HUES48 (cell line): ENCODE measurements around the gene ST8SIA2.
"Not testable (repeated sequence)": the region's sequence is repeated elsewhere in the genome, so short reads cannot be mapped to it uniquely, and the experiment has no call there.

Source experiments
- H3K27ac ChIP-seq: one replicate; pipeline ENCODE4 v1.7.0; 2013; ENCODE audit warnings: low read depth, low read length, inconsistent platforms
- H3K27me3 ChIP-seq: 2 replicates; pipeline ENCODE4 v1.6.1; 2013; ENCODE audit warnings: mild to moderate bottlenecking, low read length; ENCODE audit not compliant: control insufficient read depth, insufficient read depth
- H3K36me3 ChIP-seq: 2 replicates; pipeline ENCODE4 v1.6.1; 2013; ENCODE audit warnings: low read length; ENCODE audit not compliant: control insufficient read depth, insufficient read depth
- H3K4me1 ChIP-seq: 2 replicates; pipeline ENCODE4 v1.6.1; 2013; ENCODE audit warnings: mild to moderate bottlenecking, low read length; ENCODE audit not compliant: control insufficient read depth, insufficient read depth
- H3K4me3 ChIP-seq: 2 replicates; pipeline ENCODE4 v1.5.1; 2013; ENCODE audit warnings: mild to moderate bottlenecking, low read depth, low read length
- H3K9ac ChIP-seq: 2 replicates; pipeline ENCODE4 v1.6.1; 2013; ENCODE audit warnings: mild to moderate bottlenecking, low read depth, low read length, moderate library complexity
- H3K9me3 ChIP-seq: 2 replicates; pipeline ENCODE4 v1.6.1; 2013; ENCODE audit warnings: low read length; ENCODE audit not compliant: control insufficient read depth, insufficient read depth

ST8SIA2 gene

DNA sequence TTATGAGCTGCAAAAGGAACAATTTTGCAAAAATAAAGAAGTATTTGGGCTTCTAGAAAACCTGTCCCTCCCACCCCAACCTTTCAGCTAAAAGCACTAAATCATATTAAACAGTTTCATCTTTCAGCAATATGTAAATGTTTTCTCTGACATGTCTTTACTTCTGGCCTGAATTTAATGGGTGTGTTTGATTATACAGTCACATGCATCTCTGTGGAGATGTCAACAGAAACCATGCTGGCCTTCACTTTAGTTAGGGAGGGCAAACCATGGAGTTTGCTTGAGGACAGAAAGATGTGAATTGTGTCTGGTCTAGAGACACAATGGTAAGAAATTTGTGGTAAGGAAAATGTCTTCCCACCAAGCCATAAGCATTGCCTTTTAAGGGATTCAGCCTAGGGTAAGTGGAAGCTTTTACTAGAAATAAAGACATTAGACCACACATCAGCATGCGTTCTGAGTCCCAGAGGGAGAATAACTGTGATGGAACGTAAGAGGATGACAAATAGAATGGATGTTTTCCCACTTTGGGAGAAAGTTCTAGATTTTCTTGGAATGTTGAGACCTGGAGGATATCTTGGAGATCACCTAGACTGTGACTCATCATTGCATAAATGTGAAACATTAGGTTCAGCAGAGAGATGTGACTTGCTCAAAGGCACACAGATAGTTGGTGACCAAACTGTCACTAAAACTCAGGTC, 68.9 kb downstream of the ST8SIA2 start:
- H3K4me1 ChIP-seq = no peaks in the 10 kb centered on the region

DNA sequence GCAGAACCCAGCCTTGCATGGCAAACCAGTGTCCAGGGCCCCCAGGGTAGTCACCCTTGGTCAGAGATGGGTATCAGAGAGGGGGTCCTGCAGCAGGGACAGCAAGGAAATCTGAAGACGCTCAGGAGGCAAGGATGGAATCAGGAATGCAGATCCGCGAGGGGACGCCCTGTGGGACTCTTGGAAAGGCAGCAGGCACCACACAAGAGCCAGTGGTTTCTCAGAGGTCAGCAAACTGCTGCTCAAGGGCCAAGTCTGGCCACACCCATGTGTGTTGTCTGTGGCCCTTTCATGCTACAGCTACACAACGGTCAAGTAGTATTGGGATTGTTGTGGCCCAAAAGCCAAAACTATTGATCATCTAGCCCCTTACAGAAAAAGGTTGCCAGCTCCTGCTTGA, 69.7 kb downstream of the ST8SIA2 start:
- H3K9me3 ChIP-seq = no peaks in the 10 kb centered on the region
- no peak overlapping the region for H3K9ac ChIP-seq
- H3K4me3 ChIP-seq = no peak overlapping the region
- H3K36me3 ChIP-seq = no peaks in the 10 kb centered on the region
- no peaks in the 10 kb centered on the region for H3K4me1 ChIP-seq
- no peaks in the 10 kb centered on the region for H3K27me3 ChIP-seq
- no peak overlapping the region for H3K27ac ChIP-seq

More for the DNA sequence above, 68.9 kb downstream of the ST8SIA2 start:
- H3K27ac ChIP-seq = no peak overlapping the region
- H3K27me3 ChIP-seq = no peaks in the 10 kb centered on the region
- no peaks in the 10 kb centered on the region for H3K36me3 ChIP-seq
- no peak overlapping the region for H3K9ac ChIP-seq
- H3K4me3 ChIP-seq = no peak overlapping the region
- no peaks in the 10 kb centered on the region for H3K9me3 ChIP-seq

DNA sequence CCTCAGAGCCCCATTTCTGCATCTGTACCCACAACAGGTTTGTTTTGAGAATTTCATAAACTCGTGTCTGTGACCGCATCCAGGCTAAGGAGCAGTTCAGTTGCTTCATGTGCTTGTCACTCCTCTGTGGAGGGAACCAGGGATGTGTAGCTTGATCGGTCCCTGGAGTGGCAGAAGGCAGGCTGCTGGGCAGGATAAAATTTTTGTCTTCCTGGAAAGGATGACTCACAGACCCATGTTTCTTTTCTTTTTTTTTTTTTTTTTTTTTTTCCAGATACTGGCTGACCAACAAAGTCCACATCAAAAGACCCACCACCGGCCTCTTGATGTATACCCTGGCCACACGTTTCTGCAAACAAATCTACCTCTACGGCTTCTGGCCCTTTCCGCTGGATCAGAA, 70.1 kb downstream of the ST8SIA2 start:
- Histone ChIP-seq H3K9ac (no peak overlapping the region), H3K27ac (no peak overlapping the region), H3K9me3 (no peaks in the 10 kb centered on the region), H3K36me3 (no peaks in the 10 kb centered on the region), H3K4me1 (no peaks in the 10 kb centered on the region), H3K27me3 (no peaks in the 10 kb centered on the region), H3K4me3 (no peak overlapping the region)

DNA sequence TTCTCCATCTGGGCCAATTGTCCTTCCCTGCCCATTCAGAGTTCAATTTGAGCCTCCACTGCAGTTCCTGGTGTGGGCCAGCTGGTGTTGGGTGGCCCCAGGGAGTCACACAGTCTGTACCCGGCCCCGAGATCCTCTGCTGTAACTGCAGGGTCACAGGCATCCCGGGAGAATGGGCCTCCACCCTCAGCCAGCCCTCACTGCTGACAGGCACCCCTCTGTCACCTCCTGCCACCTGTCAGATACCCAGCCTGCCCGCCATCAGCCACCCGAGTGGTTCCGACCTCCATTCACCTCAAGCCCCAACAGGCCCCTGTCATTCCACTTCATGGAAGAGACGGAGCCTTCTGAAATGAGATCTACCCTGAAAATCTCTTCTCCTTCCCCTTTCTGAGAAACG, 73.2 kb downstream of the ST8SIA2 start:
- H3K36me3 ChIP-seq = no peaks in the 10 kb centered on the region
- no peak overlapping the region for H3K4me3 ChIP-seq
- no peaks in the 10 kb centered on the region for H3K9me3 ChIP-seq
- no peaks in the 10 kb centered on the region for H3K4me1 ChIP-seq
- H3K27ac ChIP-seq = no peak overlapping the region
- H3K27me3 ChIP-seq = no peaks in the 10 kb centered on the region
- H3K9ac ChIP-seq = no peak overlapping the region

DNA sequence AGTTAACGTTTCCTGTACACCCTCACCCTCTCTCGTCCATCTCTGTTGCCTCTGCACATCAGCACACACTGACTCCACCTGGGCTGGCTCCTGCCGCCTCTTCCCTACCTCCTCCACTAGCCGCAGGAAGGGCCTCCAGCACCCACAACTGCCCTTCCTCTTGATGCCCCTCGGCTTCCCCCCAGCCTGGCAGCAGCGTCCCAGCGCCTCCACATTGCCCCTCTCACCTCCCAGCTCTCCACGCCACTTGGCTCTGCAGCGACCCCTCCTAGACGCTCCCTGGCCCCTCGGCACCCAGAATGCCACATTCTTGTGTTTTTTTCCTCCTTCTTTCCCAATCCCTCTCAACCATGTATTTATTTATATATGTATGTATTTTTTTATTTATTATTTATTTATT, 73.6 kb downstream of the ST8SIA2 start:
- no peaks in the 10 kb centered on the region for H3K9me3 ChIP-seq
- H3K4me3 ChIP-seq = no peak overlapping the region
- H3K27me3 ChIP-seq = no peaks in the 10 kb centered on the region
- H3K4me1 ChIP-seq = no peaks in the 10 kb centered on the region
- H3K27ac ChIP-seq = no peak overlapping the region
- no peaks in the 10 kb centered on the region for H3K36me3 ChIP-seq
- no peak overlapping the region for H3K9ac ChIP-seq

DNA sequence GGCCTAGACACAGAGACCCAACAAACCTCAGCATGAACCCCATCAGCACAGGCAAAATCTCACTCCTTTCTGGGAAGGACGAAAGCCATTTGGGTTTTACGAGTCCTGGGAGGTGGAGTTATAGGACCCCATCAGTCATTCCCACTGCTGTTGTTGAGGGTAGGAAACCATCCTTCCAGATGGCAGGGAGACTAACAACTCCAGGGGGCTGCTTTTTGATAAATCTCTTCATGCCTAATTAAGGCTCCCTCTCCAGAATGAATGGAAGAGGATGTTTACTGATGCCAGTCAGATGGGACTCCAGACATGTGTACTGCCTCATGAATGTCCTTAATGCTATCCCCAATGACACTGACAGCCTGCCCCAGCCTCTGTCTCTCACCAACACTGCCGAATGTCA, 75.3 kb downstream of the ST8SIA2 start:
- no peaks in the 10 kb centered on the region for H3K27me3 ChIP-seq
- no peaks in the 10 kb centered on the region for H3K9me3 ChIP-seq
- no peak overlapping the region for H3K4me3 ChIP-seq
- no peak overlapping the region for H3K9ac ChIP-seq
- H3K27ac ChIP-seq = no peak overlapping the region
- no peaks in the 10 kb centered on the region for H3K36me3 ChIP-seq
- H3K4me1 ChIP-seq = no peaks in the 10 kb centered on the region

DNA sequence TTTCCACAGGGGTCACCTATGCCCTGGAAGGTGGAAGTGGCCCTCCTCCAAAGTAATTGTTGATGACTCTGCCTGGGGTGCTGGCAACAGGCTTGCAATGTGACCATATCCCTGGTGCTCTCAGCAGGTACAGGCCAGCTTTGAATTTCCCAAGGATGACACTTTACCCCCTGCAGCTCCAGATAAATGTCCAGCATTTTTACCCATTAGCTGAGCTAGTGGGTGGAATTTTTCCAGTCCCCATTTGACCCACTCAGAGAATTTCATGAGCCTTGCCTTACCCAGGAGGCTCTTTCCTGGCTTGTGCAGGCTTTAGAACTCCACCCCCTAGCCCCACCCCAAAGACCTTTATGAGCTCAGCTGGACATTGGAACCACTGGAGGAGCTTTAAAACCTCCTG, 77.6 kb downstream of the ST8SIA2 start:
- Histone ChIP-seq H3K36me3 (no peaks in the 10 kb centered on the region), H3K4me3 (no peak overlapping the region), H3K27ac (no peak overlapping the region), H3K4me1 (no peaks in the 10 kb centered on the region), H3K9ac (no peak overlapping the region), H3K27me3 (no peaks in the 10 kb centered on the region), H3K9me3 (no peaks in the 10 kb centered on the region)

DNA sequence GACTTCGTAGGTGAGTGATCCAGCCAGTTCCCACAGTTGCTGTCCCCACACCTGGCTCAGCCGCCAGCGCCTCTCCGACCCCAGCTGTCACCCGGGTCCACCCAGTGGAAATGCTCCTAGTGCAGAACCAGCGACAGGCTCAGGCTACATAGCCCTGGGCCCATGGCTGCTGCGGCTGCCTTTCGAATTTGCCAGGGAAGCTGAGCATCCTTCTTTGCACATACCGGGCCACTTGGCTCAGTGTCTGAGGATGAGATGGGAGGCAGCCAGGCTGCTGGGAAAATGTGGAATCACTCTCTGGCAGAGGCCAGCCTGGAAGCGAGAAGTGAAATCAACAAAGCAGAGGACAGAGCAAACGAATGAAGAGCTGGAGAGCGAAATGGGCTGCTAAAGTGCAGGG, 80.1 kb downstream of the ST8SIA2 start:
- Histone ChIP-seq H3K36me3 (no peaks in the 10 kb centered on the region), H3K27me3 (no peaks in the 10 kb centered on the region), H3K27ac (no peak overlapping the region), H3K4me3 (no peak overlapping the region), H3K4me1 (no peaks in the 10 kb centered on the region), H3K9me3 (no peaks in the 10 kb centered on the region), H3K9ac (no peak overlapping the region)

DNA sequence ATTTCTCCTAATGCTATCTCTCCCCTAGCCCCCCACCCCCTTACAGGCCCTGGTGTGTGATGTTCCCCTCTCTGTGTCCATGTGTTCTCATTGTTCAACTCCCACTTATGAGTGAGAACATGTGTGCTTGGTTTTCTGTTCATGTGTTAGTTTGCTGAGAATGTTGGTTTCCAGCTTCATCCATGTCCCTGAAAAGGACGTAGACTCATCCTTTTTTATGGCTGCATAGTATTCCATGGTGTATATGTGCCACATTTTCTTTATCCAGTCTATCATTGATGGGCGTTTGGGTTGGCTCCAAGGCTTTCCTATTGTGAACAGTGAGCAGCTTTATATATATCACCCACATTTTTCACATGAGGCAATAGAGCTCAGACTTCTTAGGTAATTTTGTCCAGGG, 86.0 kb downstream of the ST8SIA2 start:
- not testable (repeated sequence) for H3K4me3 ChIP-seq, H3K4me1 ChIP-seq, H3K27me3 ChIP-seq, H3K9ac ChIP-seq, H3K36me3 ChIP-seq, H3K9me3 ChIP-seq, H3K27ac ChIP-seq

DNA sequence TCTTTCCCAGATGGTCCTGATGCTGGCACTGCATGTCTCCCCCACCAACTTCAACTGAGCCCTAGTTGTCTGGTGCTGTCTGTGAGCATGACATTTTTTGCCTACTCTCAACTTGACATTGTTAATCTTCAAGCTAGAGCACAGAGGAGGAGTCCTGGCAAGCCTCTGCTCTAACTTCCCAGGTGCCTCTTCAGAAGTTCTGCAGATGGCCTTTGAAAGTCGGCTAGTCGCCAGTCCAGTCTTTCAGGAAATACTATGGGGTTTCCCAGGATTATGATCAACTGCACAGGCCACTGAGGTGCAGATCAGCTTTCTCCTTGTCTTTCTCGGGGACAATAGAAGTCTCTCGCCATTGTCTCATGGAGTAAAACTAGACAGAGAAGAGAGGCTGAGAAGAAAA, 86.7 kb downstream of the ST8SIA2 start:
- no peaks in the 10 kb centered on the region for H3K9me3 ChIP-seq
- H3K4me1 ChIP-seq = no peaks in the 10 kb centered on the region
- H3K4me3 ChIP-seq = no peak overlapping the region
- no peak overlapping the region for H3K9ac ChIP-seq
- no peaks in the 10 kb centered on the region for H3K27me3 ChIP-seq
- no peaks in the 10 kb centered on the region for H3K36me3 ChIP-seq
- no peak overlapping the region for H3K27ac ChIP-seq

DNA sequence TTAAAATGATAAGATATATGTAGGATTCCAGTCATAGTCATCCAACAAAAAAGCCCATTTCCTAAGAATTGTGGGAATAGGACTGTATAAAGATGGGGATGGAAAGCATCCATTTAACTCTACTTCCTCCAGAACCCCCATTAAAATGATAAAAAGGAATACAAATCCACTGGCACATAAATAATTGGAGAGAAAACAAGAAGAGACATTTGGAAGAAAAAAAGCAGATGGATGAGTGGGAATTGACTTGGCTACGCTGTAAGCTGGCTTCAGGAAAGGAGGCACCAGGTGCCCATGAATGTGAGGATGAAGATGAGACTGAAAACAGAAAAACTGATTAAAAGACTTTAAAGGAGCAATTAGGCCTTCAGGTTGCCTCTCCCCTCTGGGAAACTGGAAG, 91.8 kb downstream of the ST8SIA2 start:
- no peaks in the 10 kb centered on the region for H3K27me3 ChIP-seq
- H3K27ac ChIP-seq = no peak overlapping the region
- H3K9me3 ChIP-seq = no peaks in the 10 kb centered on the region
- no peak overlapping the region for H3K4me3 ChIP-seq
- no peaks in the 10 kb centered on the region for H3K36me3 ChIP-seq
- no peak overlapping the region for H3K9ac ChIP-seq
- no peaks in the 10 kb centered on the region for H3K4me1 ChIP-seq
